Globus pallidus (tissue), 1 donor: ENCODE results near the gene FIGNL2.
"Not testable (repeated sequence)": the region's sequence is repeated elsewhere in the genome, so short reads cannot be mapped to it uniquely, and the experiment has no call there.

Experiments used
- DNase-seq: peaks from one replicate; pipeline ENCODE4 v3.0.0-alpha.2; 2015; ENCODE audit warnings: low spot score

FIGNL2 gene

GRCh38 chr12:51836041-51836826 lies 12.3 kb downstream of the FIGNL2 start:
- no peak for DNase-seq

GRCh38 chr12:51834411-51834810 lies 14.1 kb downstream of the FIGNL2 start:
- DNase-seq = no peak

- no peak for DNase-seq
Observed at GRCh38 chr12:51833448-51834227, 14.9 kb downstream of the FIGNL2 start.

GRCh38 chr12:51832354-51833107 lies 16.0 kb downstream of the FIGNL2 start:
- no peak for DNase-seq

GRCh38 chr12:51831817-51832216 lies 16.7 kb downstream of the FIGNL2 start:
- DNase-seq = not testable (repeated sequence)

GRCh38 chr12:51829641-51830040 lies 18.9 kb downstream of the FIGNL2 start:
- DNase-seq = no peak

- DNase-seq = no peak
Observed at GRCh38 chr12:51829011-51829481, 19.5 kb downstream of the FIGNL2 start.

- no peak for DNase-seq
Observed at GRCh38 chr12:51827925-51828818, 20.3 kb downstream of the FIGNL2 start.

GRCh38 chr12:51826881-51827280 lies 21.6 kb downstream of the FIGNL2 start:
- DNase-seq = no peak

- no peak for DNase-seq
Observed at GRCh38 chr12:51825216-51825615, 23.3 kb downstream of the FIGNL2 start.

- peak; percentile 68 for DNase-seq
Observed at GRCh38 chr12:51823875-51824565, 24.5 kb downstream of the FIGNL2 start.

GRCh38 chr12:51822956-51823355 lies 25.6 kb downstream of the FIGNL2 start:
- DNase-seq = no peak

GRCh38 chr12:51822261-51822616 lies 26.3 kb downstream of the FIGNL2 start:
- DNase-seq = no peak

- DNase-seq = no peak
Observed at GRCh38 chr12:51821440-51822260, 26.9 kb downstream of the FIGNL2 start.

GRCh38 chr12:51820526-51821439 lies 27.7 kb downstream of the FIGNL2 start:
- peak; percentile 56 for DNase-seq

GRCh38 chr12:51819736-51820525 lies 28.6 kb downstream of the FIGNL2 start:
- DNase-seq = peak; percentile 25

- no peak for DNase-seq
Observed at GRCh38 chr12:51818566-51819300, 29.8 kb downstream of the FIGNL2 start.
